GM21526 (cell line): ENCODE results near the gene GAK.
"Not testable (repeated sequence)": the region's sequence is repeated elsewhere in the genome, so short reads cannot be mapped to it uniquely, and the experiment has no call there.

ENCODE experiments used
- ATAC-seq: cut with Tn5 transposase; IDR thresholded peaks from one replicate; pipeline ENCODE4 v1.9.1; 2021; ENCODE audit warnings: moderate library complexity; ENCODE audit not compliant: unreplicated experiment, low FRiP score

GAK gene

GRCh38 chr4:823176-823760 lies 108.8 kb downstream of the GAK start:
- no peak for ATAC-seq

DNA sequence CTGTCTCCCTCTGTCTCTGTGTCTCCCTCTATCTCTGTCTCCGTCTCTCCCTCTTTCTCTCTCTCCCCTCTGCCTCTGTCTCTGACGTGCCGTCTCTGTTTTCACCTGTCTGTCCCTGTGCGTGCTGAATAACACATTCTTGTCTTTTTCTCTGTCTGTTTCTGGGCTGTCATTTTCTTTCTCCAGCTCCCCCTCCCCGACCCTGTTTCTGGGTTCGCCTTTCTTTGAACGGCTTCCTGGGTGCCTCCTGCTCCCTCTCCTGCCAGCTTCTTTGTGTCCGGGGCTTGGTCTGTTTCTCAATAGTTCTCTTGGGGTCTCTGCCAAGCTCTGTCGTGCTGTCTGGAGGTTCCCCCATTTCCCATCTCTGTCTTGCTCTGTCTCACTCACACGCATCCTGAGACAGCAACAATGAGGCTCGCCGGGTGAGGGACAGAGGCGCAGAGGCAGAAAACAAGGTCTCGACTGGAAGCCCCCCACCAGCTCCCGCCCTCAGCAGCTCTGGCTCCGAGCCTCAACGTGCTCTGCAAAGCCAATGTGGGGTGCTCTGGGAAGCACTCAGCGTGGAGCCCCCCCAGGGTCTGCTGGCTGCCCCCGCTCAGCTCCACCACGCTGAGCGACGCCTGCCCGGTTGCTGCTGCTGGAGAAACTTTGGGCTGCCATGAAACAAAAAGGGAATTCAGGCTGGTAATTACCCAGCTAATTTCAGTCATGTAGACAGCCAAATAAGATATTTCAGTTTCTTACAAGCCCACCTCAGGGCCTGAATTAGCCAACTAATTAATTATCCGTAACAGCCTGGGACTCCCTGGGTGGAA lies 109.5 kb downstream of the GAK start:
- no peak for ATAC-seq

GRCh38 chr4:821631-822030 lies 110.5 kb downstream of the GAK start:
- no peak for ATAC-seq

DNA sequence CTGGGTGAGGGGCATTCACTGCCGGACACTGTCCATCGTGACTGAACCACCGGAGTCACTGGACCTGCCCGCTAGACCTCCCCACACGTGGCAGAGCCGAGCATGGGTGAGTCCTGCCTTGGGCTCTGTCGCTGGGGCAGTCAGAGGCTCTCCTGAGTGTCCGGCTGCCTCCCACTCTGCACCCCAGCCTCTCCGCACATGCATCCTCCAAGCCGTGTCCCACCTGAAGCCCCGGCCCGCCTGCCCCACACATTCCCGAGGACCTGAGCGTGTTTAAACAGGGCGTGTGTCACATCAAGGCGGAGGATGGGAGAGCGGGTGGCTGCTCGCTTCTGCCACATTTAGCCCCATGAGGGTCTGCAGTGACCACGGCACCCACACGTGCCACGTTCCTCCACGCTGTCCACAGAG lies 110.9 kb downstream of the GAK start:
- ATAC-seq: no peak

GRCh38 chr4:820230-821172 lies 111.6 kb downstream of the GAK start:
- ATAC-seq: no peak

- no peak for ATAC-seq
Measured at GRCh38 chr4:819401-820229, 112.5 kb downstream of the GAK start.

- no peak for ATAC-seq
Measured at GRCh38 chr4:818106-818921, 113.8 kb downstream of the GAK start.

DNA sequence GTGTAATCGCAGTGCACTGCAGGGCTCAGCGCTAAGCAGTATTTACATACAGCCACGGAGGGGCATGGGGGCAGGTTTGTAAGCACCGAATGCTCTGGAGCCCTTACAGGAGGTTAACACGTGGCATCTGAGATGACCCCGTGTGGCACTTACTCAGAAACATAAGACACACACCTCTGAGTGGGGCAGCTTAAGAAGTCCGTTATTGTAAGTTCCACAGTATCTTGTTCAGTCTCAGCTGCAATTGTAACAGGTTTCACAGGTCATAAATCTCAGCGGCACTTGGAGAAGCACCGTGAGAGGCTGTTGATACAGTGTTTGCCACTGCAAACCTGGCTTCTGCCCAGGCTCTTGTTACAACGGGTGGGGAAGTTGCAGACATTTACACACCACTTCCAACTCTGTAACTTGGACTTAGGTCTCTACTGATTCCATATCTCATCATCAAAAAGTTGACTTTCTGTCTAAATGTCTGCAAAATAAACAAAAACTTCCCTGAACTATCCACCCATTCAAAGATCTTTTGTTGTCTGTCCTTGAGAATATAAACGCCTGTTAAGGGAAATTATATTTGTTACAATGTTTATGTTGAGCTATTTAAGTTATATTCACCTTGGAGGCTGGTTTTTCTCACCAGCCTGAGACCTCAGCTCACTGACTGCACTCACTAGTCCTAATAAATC lies 116.5 kb downstream of the GAK start:
- no peak for ATAC-seq

GRCh38 chr4:814312-814850 lies 117.7 kb downstream of the GAK start:
- no peak for ATAC-seq

- no peak for ATAC-seq
Measured at GRCh38 chr4:813900-814299, 118.2 kb downstream of the GAK start.

- no peak for ATAC-seq
Measured at GRCh38 chr4:808860-809570, 123.1 kb downstream of the GAK start.

DNA sequence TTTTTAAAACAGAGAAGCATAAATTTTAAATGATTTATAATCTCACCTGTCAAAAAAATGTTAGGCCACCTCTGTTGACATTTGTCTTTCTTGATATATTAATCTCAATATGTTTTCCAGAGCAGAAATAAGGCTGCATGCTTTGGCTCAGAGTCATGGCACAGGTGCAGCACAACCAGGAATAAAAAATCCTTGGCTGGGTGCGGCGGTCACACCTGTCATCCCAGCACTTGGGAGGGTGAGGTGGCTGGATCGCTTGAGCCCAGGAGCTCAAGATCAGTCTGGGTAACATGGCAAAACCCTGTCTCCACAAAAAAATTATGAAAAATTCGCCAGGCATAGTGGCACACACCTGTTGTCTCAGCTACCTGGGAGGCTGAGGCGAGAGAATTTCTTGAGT lies 124.3 kb downstream of the GAK start:
- no peak for ATAC-seq

- not testable (repeated sequence) for ATAC-seq
Measured at GRCh38 chr4:806979-807378, 125.1 kb downstream of the GAK start.

- ATAC-seq: no peak
Measured at GRCh38 chr4:804804-805203, 127.3 kb downstream of the GAK start.

DNA sequence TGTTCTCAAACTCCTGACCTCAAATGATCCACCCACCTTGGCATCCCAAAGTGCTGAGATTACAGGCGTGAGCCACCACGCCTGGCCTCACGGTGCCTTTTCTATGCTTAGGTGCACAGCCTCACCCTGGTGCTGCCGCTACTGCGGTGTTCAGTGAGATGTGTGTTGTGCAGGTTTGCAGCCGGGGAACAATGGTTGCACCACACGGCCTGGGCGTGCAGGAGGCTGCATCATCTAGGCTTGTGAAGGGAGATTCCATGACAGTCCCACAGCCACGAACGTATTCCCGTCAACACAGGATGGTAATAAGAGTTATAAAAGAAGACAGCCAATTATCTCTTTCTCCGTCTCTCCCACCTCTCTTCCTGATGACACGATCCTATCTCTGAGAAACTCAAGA lies 128.2 kb downstream of the GAK start:
- ATAC-seq: no peak

- no peak for ATAC-seq
Measured at GRCh38 chr4:801436-802124, 130.5 kb downstream of the GAK start.
